ENCODE measurements around the gene PCMT1. TPM values are rescaled to one million over a fixed set of nuclear protein-coding genes. Genes with fewer than 3 reads are reported as not detected.
A peak's percentile ranks its signal among the peaks of the same experiment; 100 is the strongest.

The PCMT1 gene
- total and polyA plus RNA-seq, 2 of the 13 experiments (the other 11 are each of a cell fraction or from before 2014, with no cell fraction given), result 112 to 169 TPM

- TF ChIP-seq ZNF34 (CRISPR knock-in tag; IDR thresholded peaks at IDR 0.05; ENCODE audit: borderline replicate concordance) (peak; percentile 70; the same call in 1 of the 2 replicates), TAF1 (CRISPR knock-in tag; IDR thresholded peaks at IDR 0.05) (peak; percentile 88), SRSF9 (IDR thresholded peaks at IDR 0.05; ENCODE audit: borderline replicate concordance, insufficient read depth, low read depth, low read length, poor library complexity, severe bottlenecking) (no peak), ZNF546 (CRISPR knock-in tag; conservative IDR thresholded peaks at IDR 0.05) (0 out of 2 replicates have a peak, but pooled peaks have one; percentile 61), NCOA5 (CRISPR knock-in tag; IDR thresholded peaks at IDR 0.05) (no peak), ZBTB39 (CRISPR knock-in tag; IDR thresholded peaks at IDR 0.05) (no peak), ZNF382 (CRISPR knock-in tag; IDR thresholded peaks at IDR 0.05; ENCODE audit: borderline replicate concordance) (no peak), RXRA (CRISPR knock-in tag; IDR thresholded peaks at IDR 0.05) (peak; percentile 79), KDM5A (IDR thresholded peaks at IDR 0.05; ENCODE audit: borderline replicate concordance, low read length) (peak; percentile 94), PAF1 (CRISPR knock-in tag; IDR thresholded peaks at IDR 0.05) (no peak), ZNF121 (CRISPR knock-in tag; IDR thresholded peaks at IDR 0.05) (0 out of 2 replicates have a peak, but pooled peaks have one; percentile 18), ARNT2 (CRISPR knock-in tag; IDR thresholded peaks at IDR 0.05; ENCODE audit: low read depth) (no peak), ZBTB44 (CRISPR knock-in tag; IDR thresholded peaks at IDR 0.05) (no peak), ZNF383 (CRISPR knock-in tag; IDR thresholded peaks at IDR 0.05; ENCODE audit: borderline replicate concordance) (peak; percentile 92; the same call in 1 of the 2 replicates), ZBTB7B (CRISPR knock-in tag; IDR thresholded peaks at IDR 0.05) (peak; percentile 97), ZNF720 (CRISPR knock-in tag; IDR thresholded peaks at IDR 0.05) (no peak), ZNF230 (CRISPR knock-in tag; IDR thresholded peaks at IDR 0.05) (peak; percentile 93; the same call in 1 of the 2 replicates), ZBTB14 (CRISPR knock-in tag; IDR thresholded peaks at IDR 0.05) (no peak)
- TF ChIP-seq, protein P1, sequence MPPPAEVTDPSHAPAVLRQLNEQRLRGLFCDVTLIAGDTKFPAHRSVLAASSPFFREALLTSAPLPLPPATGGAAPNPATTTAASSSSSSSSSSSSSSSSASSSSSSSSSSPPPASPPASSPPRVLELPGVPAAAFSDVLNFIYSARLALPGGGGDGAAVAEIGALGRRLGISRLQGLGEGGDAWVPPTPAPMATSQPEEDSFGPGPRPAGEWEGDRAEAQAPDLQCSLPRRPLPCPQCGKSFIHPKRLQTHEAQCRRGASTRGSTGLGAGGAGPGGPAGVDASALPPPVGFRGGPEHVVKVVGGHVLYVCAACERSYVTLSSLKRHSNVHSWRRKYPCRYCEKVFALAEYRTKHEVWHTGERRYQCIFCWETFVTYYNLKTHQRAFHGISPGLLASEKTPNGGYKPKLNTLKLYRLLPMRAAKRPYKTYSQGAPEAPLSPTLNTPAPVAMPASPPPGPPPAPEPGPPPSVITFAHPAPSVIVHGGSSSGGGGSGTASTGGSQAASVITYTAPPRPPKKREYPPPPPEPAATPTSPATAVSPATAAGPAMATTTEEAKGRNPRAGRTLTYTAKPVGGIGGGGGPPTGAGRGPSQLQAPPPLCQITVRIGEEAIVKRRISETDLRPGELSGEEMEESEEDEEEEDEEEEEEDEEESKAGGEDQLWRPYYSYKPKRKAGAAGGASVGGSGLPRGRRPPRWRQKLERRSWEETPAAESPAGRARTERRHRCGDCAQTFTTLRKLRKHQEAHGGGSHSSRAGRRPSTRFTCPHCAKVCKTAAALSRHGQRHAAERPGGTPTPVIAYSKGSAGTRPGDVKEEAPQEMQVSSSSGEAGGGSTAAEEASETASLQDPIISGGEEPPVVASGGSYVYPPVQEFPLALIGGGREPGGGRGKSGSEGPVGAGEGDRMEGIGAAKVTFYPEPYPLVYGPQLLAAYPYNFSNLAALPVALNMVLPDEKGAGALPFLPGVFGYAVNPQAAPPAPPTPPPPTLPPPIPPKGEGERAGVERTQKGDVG (CRISPR knock-in tag; IDR thresholded peaks at IDR 0.05; ENCODE audit: borderline replicate concordance), result peak; percentile 89; the same call in 1 of the 2 replicates
Measured at GRCh38 chr6:149746147-149746946, 3.2 kb upstream of the PCMT1 start, which contains the start of gene NUP43 (continued).
